ENCODE measurements around the gene REXO4. TPM values are rescaled to one million over a fixed set of nuclear protein-coding genes. Genes with fewer than 3 reads are reported as not detected.

REXO4 gene
- total and polyA plus RNA-seq, 2 of the 4 experiments (the other 2 are of a cell fraction): 16.1 to 21.8 TPM

DNA sequence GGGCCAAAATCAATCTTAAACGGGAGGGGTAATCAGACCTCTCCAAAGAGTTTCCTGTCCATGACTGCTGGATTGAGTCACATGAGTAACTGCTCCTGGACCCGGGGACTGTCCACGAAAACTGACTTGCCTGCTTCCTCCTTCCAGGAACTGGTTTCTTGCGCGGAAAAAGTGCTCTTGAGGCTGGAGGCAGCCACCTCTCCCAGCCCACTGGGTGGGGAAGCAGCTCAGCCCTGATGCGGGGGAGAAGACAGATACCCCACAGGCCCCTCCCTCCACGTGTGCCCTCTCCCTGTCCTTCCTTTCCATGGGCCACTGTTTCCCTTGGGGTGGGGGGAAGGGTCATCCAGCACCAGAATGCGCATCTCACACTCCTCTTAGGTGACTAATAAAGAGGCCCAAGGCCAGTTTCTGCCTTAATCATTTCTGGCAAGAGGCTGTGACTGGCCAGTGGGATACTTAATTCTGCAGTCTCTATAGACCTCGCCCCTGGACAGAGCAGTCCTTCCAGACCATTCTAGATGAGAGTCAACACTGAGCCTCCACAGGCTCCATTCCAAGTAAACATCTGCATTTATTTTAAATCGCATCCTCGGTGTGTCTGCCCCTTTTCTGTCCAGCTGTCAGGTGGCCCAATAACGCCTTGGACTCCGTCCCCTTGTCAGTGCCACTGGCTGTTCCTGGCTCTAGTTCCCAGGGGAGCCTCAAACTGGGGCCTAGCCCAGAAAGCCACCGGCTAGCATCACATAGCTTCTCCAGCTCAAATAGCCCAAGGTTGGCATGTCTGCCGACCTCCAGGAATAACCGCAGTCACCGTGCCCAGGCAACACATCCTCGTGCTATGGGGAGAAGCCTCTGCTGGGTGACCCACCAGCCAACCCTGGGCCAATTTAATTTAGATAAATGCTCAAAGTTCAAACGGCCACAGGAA lies 12.0 kb downstream of the REXO4 start:
- Histone ChIP-seq H3K23ac (ENCODE audit: low read depth, low read length) (no peak overlapping the region), H3K4me3 (ENCODE audit: insufficient read depth, low read depth, low read length) (no peak overlapping the region), H4K20me1 (ENCODE audit: insufficient read depth, low read length) (peaks cover 17% of the 10 kb centered on the region), H3K9ac (ENCODE audit: low read depth, low read length) (no peak overlapping the region), H4K8ac (ENCODE audit: low read depth in 2 of 2, low read length in 2 of 2) (no peak overlapping the region), H3K27me3 (ENCODE audit: control insufficient read depth, insufficient read depth, low read length) (no peaks in the 10 kb centered on the region), H2AFZ (replicated peaks; ENCODE audit: low read length, poor library complexity) (peak overlapping the region; percentile 34), H3K4me1 (ENCODE audit: control insufficient read depth, insufficient read depth, low read length) (peaks cover 2% of the 10 kb centered on the region; the same call in 1 of the 2 replicates), H2BK20ac (ENCODE audit: low read depth, low read length) (no peak overlapping the region), H2BK5ac (ENCODE audit: low read depth, low read length, poor library complexity, severe bottlenecking) (no peak overlapping the region), H3K9me3 (ENCODE audit: control insufficient read depth, insufficient read depth, low read length) (no peaks in the 10 kb centered on the region), H3K79me1 (ENCODE audit: low read depth in 1 of 2, low read length in 2 of 2) (peaks cover 0 to 22% of the 10 kb centered on the region in 2 experiments; a peak in 2 of 4 replicates), H3K56ac (ENCODE audit: extremely low read depth, insufficient read depth, low read length) (no peak overlapping the region), H2AK5ac (ENCODE audit: low read depth, low read length) (no peak overlapping the region), H3K27ac (ENCODE audit: insufficient read depth, low read length) (no peak overlapping the region; the same call in 1 of the 2 replicates), H3K18ac (ENCODE audit: low read depth, low read length) (no peak overlapping the region), H3K9me1 (ENCODE audit: insufficient read depth, low read length) (0 out of 2 replicates have a peak, but pooled peaks cover 4% of the 10 kb centered on the region), H2BK15ac (ENCODE audit: low read depth, low read length) (no peak overlapping the region), H2BK120ac (ENCODE audit: low read depth, low read length) (no peak overlapping the region), H3K4me2 (ENCODE audit: low read depth, low read length) (no peak overlapping the region), H3K14ac (replicated peaks; ENCODE audit: low read depth, low read length) (no peak overlapping the region), H4K91ac (ENCODE audit: insufficient read depth, low read depth, low read length) (no peak overlapping the region), H3K36me3 (ENCODE audit: control insufficient read depth, insufficient read depth, low read length) (peaks cover 40% of the 10 kb centered on the region), H4K5ac (ENCODE audit: low read depth, low read length) (no peak overlapping the region), H2AK9ac (replicated peaks; ENCODE audit: low read depth, low read length, poor library complexity) (peak overlapping the region; percentile 46), H3K4ac (ENCODE audit: low read depth, low read length) (no peak overlapping the region)
- TF ChIP-seq MAFK (IDR thresholded peaks at IDR 0.05; ENCODE audit: low read depth, low read length) (no peak), BHLHE40 (IDR thresholded peaks at IDR 0.05; ENCODE audit: low read depth, low read length) (0 out of 2 replicates have a peak, but pooled peaks have one; percentile 28)
- WGBS, 2 experiments (ENCODE audit: extremely low coverage in 2 of 2, insufficient read length in 1 of 2): 89% methylated on average over 5 of the region's 19 CpGs; no CpG with 5 or more reads in 1 of the 2 experiments
- DNase-seq (peak; percentile 60), ATAC-seq (ENCODE audit: low read depth) (peak; percentile 13)
- no TSS peak for BruUV-seq (replicated peaks)
- intact Hi-C loops (cut with micrococcal nuclease) (loop anchor here (1.0 to 5.0 kb wide), 2 partner anchors 81 to 587 kb away; partner anchors contain the start of gene VAV2), dilution Hi-C loops (cut with HindIII; ENCODE audit: low sequenced_read_pairs, unreplicated experiment) (no loop called here), in situ Hi-C loops (cut with MboI; ENCODE audit: low sequenced_read_pairs) (loop anchor here (10.0 kb wide), 2 partner anchors 79 to 319 kb away; no protein-coding TSS in a partner anchor)
- CTCF ChIA-PET: no interaction called here
- POLR2A ChIA-PET (ENCODE audit: unreplicated experiment): no interaction called here
